Measurements from ENCODE around the gene SLC6A7.

Gene SLC6A7

GRCh38 chr5:150157168-150157567 is 32.7 kb upstream of the SLC6A7 start:
- no peaks in the 10 kb centered on the region for H4K20me1 ChIP-seq (ENCODE audit: insufficient read depth)
- no peak overlapping the region for H3K27ac ChIP-seq
- H3K9ac ChIP-seq: no peak overlapping the region
- H3K4me2 ChIP-seq: no peak overlapping the region
- H3K27me3 ChIP-seq (ENCODE audit: insufficient read depth, low read depth): no peaks in the 10 kb centered on the region
- no peak overlapping the region for H3K4me3 ChIP-seq (IDR thresholded peaks at IDR 0.05; ENCODE audit: insufficient read depth, low read depth, low read length)
- H2AFZ ChIP-seq (ENCODE audit: low read depth): no peak overlapping the region
- H3K79me2 ChIP-seq (ENCODE audit: insufficient read depth, low read depth): no peaks in the 10 kb centered on the region
- peaks cover 4% of the 10 kb centered on the region for H3K4me1 ChIP-seq (ENCODE audit: low read depth, poor library complexity, severe bottlenecking)
- no peak for TF ChIP-seq CTCF (conservative IDR thresholded peaks at IDR 0.05; ENCODE audit: low read depth, low read length)
- H3K36me3 ChIP-seq (ENCODE audit: insufficient read depth): no peaks in the 10 kb centered on the region

DNA sequence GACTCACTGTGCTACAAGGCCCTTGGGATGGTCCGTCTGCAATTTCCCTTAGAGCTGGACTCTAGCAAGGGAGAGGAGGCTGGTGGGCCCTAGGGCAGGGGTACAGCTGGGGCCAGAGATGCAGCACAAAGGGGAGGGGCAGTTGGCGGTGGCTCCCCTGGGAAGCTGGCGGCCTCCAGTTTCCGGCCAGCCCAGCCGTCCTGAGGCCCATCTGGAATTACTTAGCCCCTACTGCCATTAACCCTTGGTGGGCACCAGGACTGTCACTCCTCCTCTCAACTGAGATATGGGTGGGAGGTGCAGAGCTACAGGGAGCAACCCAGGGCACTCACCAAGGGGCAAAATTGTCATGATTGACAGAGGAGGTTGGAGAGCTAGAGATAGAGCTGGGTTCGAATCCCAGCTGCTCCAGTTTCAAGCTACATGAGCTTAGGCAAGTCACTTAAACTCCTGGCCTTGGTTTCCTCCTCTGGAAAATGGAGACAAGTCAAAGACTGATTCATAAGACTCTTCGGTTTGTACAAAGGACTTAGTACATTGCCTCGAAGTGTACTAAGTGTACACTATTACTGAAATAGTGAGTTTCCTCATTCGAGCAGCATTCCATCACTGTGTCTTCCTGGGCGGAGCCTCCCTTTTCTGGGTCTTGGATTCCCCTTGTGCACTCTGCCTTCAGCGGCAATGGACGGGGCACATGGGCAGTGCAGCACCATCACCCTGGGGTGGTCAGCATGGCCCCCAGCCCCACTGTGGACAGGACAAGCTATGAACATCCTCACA is 31.5 kb upstream of the SLC6A7 start:
- Histone ChIP-seq H3K4me1 (ENCODE audit: low read depth, poor library complexity, severe bottlenecking) (peaks cover 4% of the 10 kb centered on the region), H3K27ac (no peak overlapping the region), H3K36me3 (ENCODE audit: insufficient read depth) (no peaks in the 10 kb centered on the region), H3K27me3 (ENCODE audit: insufficient read depth, low read depth) (no peaks in the 10 kb centered on the region), H3K4me2 (no peak overlapping the region), H4K20me1 (ENCODE audit: insufficient read depth) (no peaks in the 10 kb centered on the region), H2AFZ (ENCODE audit: low read depth) (no peak overlapping the region), H3K79me2 (ENCODE audit: insufficient read depth, low read depth) (no peaks in the 10 kb centered on the region), H3K9ac (no peak overlapping the region), H3K4me3 (IDR thresholded peaks at IDR 0.05; ENCODE audit: insufficient read depth, low read depth, low read length) (no peak overlapping the region)
- TF ChIP-seq CTCF (conservative IDR thresholded peaks at IDR 0.05; ENCODE audit: low read depth, low read length): no peak

GRCh38 chr5:150159031-150159430 is 30.8 kb upstream of the SLC6A7 start:
- H2AFZ ChIP-seq (ENCODE audit: low read depth): no peak overlapping the region
- H3K4me1 ChIP-seq (ENCODE audit: low read depth, poor library complexity, severe bottlenecking): peaks cover 4% of the 10 kb centered on the region
- H4K20me1 ChIP-seq (ENCODE audit: insufficient read depth): no peaks in the 10 kb centered on the region
- no peaks in the 10 kb centered on the region for H3K79me2 ChIP-seq (ENCODE audit: insufficient read depth, low read depth)
- no peak overlapping the region for H3K27ac ChIP-seq
- H3K4me2 ChIP-seq: no peak overlapping the region
- TF ChIP-seq CTCF (conservative IDR thresholded peaks at IDR 0.05; ENCODE audit: low read depth, low read length): no peak
- no peaks in the 10 kb centered on the region for H3K27me3 ChIP-seq (ENCODE audit: insufficient read depth, low read depth)
- H3K36me3 ChIP-seq (ENCODE audit: insufficient read depth): no peaks in the 10 kb centered on the region
- H3K4me3 ChIP-seq (IDR thresholded peaks at IDR 0.05; ENCODE audit: insufficient read depth, low read depth, low read length): no peak overlapping the region
- no peak overlapping the region for H3K9ac ChIP-seq

DNA sequence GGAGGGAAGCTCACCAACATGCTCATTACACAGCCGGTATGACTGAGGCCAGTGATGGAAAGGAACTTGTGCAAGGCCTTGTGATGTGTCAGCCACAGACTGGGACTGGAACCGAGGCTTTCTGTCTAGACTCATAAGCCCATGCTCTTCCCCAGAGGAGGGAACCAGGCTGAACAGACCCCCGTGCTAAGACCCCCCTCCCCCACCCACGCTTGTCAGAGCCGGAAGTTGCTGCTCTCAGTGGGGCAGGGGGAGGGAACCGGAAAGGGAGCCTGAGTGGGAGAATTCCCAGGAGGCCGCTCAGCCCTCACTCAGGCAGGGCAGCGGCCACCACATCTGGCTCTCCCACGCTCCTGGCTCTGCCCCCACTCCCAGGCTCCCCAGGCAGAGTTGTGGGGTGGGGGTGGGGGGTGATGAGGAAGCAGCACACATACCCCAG is 30.1 kb upstream of the SLC6A7 start:
- Histone ChIP-seq H3K4me3 (IDR thresholded peaks at IDR 0.05; ENCODE audit: insufficient read depth, low read depth, low read length) (no peak overlapping the region), H3K4me2 (no peak overlapping the region), H3K9ac (no peak overlapping the region), H3K4me1 (ENCODE audit: low read depth, poor library complexity, severe bottlenecking) (peaks cover 4% of the 10 kb centered on the region), H3K36me3 (ENCODE audit: insufficient read depth) (no peaks in the 10 kb centered on the region), H3K27ac (no peak overlapping the region), H4K20me1 (ENCODE audit: insufficient read depth) (no peaks in the 10 kb centered on the region), H3K27me3 (ENCODE audit: insufficient read depth, low read depth) (no peaks in the 10 kb centered on the region), H3K79me2 (ENCODE audit: insufficient read depth, low read depth) (no peaks in the 10 kb centered on the region), H2AFZ (ENCODE audit: low read depth) (no peak overlapping the region)
- TF ChIP-seq CTCF (conservative IDR thresholded peaks at IDR 0.05; ENCODE audit: low read depth, low read length): no peak
